Inflammatory macrophage (primary cell): ENCODE results near the gene CASP6.

Source experiments
- DNase-seq, 2 donors: peaks; one replicate each; pipeline ENCODE4 v3.0.0-alpha.2; 2020 to 2022

The CASP6 gene

GRCh38 chr4:109671350-109671749, 31.9 kb downstream of the CASP6 start:
- DNase-seq, result no peak

- DNase-seq, result no peak
Measured at GRCh38 chr4:109665783-109666485, 37.3 kb downstream of the CASP6 start.

GRCh38 chr4:109662771-109663170, 40.5 kb downstream of the CASP6 start:
- no peak for DNase-seq

GRCh38 chr4:109662116-109662515, 41.1 kb downstream of the CASP6 start:
- DNase-seq, result no peak

GRCh38 chr4:109658871-109659410, 44.3 kb downstream of the CASP6 start:
- DNase-seq, result no peak

- DNase-seq, result no peak
Measured at GRCh38 chr4:109657854-109658418, 45.3 kb downstream of the CASP6 start.

GRCh38 chr4:109655396-109655795, 47.8 kb downstream of the CASP6 start:
- DNase-seq, result no peak

- no peak for DNase-seq
Measured at GRCh38 chr4:109649872-109650271, 53.4 kb downstream of the CASP6 start.

GRCh38 chr4:109648997-109649575, 54.2 kb downstream of the CASP6 start:
- DNase-seq, result no peak

GRCh38 chr4:109648266-109648996, 54.8 kb downstream of the CASP6 start:
- no peak for DNase-seq

GRCh38 chr4:109645874-109646710, 57.2 kb downstream of the CASP6 start:
- no peak for DNase-seq

GRCh38 chr4:109640644-109641043, 62.6 kb downstream of the CASP6 start:
- DNase-seq, result no peak
